ENCODE data around the gene OMA1.

GRCh38 chr1:58577654-58578030, 31.1 kb upstream of the OMA1 start:
- TF ChIP-seq CTCF (IDR thresholded peaks at IDR 0.05 in 2 of 3, conservative IDR thresholded peaks at IDR 0.05 in 1 of 3; ENCODE audit: control insufficient read depth in 2 of 3, extremely low read depth in 1 of 3, insufficient read depth in 1 of 3, low read depth in 3 of 3, low read length in 3 of 3) (no peak), POLR2AphosphoS5 (IDR thresholded peaks at IDR 0.05; ENCODE audit: low read length) (no peak), ELK1 (IDR thresholded peaks at IDR 0.05; ENCODE audit: low read depth, low read length) (no peak), POLR2A (IDR thresholded peaks at IDR 0.05; ENCODE audit: low read depth, low read length) (no peak), CEBPB (IDR thresholded peaks at IDR 0.05; ENCODE audit: borderline replicate concordance in 1 of 2, low read depth in 2 of 2, low read length in 2 of 2) (no peak)
- TF ChIP-seq, protein P1, sequence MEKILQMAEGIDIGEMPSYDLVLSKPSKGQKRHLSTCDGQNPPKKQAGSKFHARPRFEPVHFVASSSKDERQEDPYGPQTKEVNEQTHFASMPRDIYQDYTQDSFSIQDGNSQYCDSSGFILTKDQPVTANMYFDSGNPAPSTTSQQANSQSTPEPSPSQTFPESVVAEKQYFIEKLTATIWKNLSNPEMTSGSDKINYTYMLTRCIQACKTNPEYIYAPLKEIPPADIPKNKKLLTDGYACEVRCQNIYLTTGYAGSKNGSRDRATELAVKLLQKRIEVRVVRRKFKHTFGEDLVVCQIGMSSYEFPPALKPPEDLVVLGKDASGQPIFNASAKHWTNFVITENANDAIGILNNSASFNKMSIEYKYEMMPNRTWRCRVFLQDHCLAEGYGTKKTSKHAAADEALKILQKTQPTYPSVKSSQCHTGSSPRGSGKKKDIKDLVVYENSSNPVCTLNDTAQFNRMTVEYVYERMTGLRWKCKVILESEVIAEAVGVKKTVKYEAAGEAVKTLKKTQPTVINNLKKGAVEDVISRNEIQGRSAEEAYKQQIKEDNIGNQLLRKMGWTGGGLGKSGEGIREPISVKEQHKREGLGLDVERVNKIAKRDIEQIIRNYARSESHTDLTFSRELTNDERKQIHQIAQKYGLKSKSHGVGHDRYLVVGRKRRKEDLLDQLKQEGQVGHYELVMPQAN (conservative IDR thresholded peaks at IDR 0.05): no peak

All from GM12878 (cell line).